ENCODE measurements around the gene IRX6. TPM values are rescaled to one million over a fixed set of nuclear protein-coding genes. Genes with fewer than 3 reads are reported as not detected.
A peak's percentile ranks its signal among the peaks of the same experiment; 100 is the strongest.

The IRX6 gene
- total and polyA plus RNA-seq, 2 experiments from 2014 or later = 0.10 TPM; not detected in 1

DNA sequence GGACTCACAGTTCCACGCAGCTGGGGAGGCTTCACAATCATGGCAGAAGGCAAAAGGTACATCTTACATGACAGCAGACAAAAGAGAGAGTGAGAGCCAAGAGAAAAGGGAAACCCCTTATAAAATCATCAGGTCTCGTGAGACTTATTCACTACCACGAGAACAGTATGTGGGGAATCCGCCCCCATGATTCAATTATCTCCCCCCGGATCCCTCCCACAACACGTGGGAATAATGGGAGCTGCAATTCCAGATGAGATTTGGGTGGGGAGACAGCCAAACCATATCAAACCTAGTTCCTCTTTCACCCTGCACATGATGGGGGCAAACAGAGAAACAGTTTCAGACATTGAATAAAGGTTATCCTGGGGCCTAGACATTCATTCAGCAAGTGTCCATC is 32.2 kb upstream of the IRX6 start:
- no peak overlapping the region for H3K27ac ChIP-seq (ENCODE audit: low read depth)
- peaks cover 16% of the 10 kb centered on the region for H3K4me1 Mint-ChIP-seq
- H3K9me2 ChIP-seq (ENCODE audit: insufficient read depth) = no peaks in the 10 kb centered on the region
- ATAC-seq (no peak), DNase-seq (ENCODE audit: low spot score) (no peak)
- H3K4me1 ChIP-seq (ENCODE audit: insufficient read depth) = peaks cover 11% of the 10 kb centered on the region
- H3K27ac Mint-ChIP-seq = no peak overlapping the region
- no peaks in the 10 kb centered on the region for H3K36me3 Mint-ChIP-seq (ENCODE audit: low read depth)
- H3K4me2 ChIP-seq = 0 out of 2 replicates have a peak overlapping the region, but pooled peaks have one; percentile 39
- H3K27me3 ChIP-seq (ENCODE audit: insufficient read depth) = no peaks in the 10 kb centered on the region
- no peaks in the 10 kb centered on the region for H3K79me2 ChIP-seq (replicated peaks; ENCODE audit: insufficient read depth)
- no peaks in the 10 kb centered on the region for H3F3A ChIP-seq (replicated peaks; ENCODE audit: low read depth)
- H4K20me1 ChIP-seq (replicated peaks; ENCODE audit: insufficient read depth) = no peaks in the 10 kb centered on the region
- no peak for TF ChIP-seq EZH2phosphoT487 (IDR thresholded peaks at IDR 0.05; ENCODE audit: unreplicated experiment)
- TF ChIP-seq ZNF331 (CRISPR knock-in tag; IDR thresholded peaks at IDR 0.05; ENCODE audit: low read depth) = no peak
- no peak for TF ChIP-seq JUNB (IDR thresholded peaks at IDR 0.05; ENCODE audit: unreplicated experiment)
- TF ChIP-seq, protein P1, sequence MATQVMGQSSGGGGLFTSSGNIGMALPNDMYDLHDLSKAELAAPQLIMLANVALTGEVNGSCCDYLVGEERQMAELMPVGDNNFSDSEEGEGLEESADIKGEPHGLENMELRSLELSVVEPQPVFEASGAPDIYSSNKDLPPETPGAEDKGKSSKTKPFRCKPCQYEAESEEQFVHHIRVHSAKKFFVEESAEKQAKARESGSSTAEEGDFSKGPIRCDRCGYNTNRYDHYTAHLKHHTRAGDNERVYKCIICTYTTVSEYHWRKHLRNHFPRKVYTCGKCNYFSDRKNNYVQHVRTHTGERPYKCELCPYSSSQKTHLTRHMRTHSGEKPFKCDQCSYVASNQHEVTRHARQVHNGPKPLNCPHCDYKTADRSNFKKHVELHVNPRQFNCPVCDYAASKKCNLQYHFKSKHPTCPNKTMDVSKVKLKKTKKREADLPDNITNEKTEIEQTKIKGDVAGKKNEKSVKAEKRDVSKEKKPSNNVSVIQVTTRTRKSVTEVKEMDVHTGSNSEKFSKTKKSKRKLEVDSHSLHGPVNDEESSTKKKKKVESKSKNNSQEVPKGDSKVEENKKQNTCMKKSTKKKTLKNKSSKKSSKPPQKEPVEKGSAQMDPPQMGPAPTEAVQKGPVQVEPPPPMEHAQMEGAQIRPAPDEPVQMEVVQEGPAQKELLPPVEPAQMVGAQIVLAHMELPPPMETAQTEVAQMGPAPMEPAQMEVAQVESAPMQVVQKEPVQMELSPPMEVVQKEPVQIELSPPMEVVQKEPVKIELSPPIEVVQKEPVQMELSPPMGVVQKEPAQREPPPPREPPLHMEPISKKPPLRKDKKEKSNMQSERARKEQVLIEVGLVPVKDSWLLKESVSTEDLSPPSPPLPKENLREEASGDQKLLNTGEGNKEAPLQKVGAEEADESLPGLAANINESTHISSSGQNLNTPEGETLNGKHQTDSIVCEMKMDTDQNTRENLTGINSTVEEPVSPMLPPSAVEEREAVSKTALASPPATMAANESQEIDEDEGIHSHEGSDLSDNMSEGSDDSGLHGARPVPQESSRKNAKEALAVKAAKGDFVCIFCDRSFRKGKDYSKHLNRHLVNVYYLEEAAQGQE (IDR thresholded peaks at IDR 0.05; ENCODE audit: unreplicated experiment) = no peak
- TF ChIP-seq, protein P2, sequence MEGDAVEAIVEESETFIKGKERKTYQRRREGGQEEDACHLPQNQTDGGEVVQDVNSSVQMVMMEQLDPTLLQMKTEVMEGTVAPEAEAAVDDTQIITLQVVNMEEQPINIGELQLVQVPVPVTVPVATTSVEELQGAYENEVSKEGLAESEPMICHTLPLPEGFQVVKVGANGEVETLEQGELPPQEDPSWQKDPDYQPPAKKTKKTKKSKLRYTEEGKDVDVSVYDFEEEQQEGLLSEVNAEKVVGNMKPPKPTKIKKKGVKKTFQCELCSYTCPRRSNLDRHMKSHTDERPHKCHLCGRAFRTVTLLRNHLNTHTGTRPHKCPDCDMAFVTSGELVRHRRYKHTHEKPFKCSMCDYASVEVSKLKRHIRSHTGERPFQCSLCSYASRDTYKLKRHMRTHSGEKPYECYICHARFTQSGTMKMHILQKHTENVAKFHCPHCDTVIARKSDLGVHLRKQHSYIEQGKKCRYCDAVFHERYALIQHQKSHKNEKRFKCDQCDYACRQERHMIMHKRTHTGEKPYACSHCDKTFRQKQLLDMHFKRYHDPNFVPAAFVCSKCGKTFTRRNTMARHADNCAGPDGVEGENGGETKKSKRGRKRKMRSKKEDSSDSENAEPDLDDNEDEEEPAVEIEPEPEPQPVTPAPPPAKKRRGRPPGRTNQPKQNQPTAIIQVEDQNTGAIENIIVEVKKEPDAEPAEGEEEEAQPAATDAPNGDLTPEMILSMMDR (conservative IDR thresholded peaks at IDR 0.05; ENCODE audit: low read depth in 2 of 2) = no peak
- TF ChIP-seq NANOG (IDR thresholded peaks at IDR 0.05; ENCODE audit: borderline replicate concordance) = no peak
- TF ChIP-seq POLR2AphosphoS5 (IDR thresholded peaks at IDR 0.05; ENCODE audit: low read depth) = no peak
- no peak for TF ChIP-seq CREB1 (CRISPR knock-in tag; IDR thresholded peaks at IDR 0.05; ENCODE audit: low read depth)
- TF ChIP-seq ZNF114 (CRISPR knock-in tag; IDR thresholded peaks at IDR 0.05) = no peak
- TF ChIP-seq STAT1 (IDR thresholded peaks at IDR 0.05; ENCODE audit: unreplicated experiment) = no peak
- TF ChIP-seq EZH2 (IDR thresholded peaks at IDR 0.05; ENCODE audit: low read depth, unreplicated experiment) = no peak
- TF ChIP-seq, protein P3, sequence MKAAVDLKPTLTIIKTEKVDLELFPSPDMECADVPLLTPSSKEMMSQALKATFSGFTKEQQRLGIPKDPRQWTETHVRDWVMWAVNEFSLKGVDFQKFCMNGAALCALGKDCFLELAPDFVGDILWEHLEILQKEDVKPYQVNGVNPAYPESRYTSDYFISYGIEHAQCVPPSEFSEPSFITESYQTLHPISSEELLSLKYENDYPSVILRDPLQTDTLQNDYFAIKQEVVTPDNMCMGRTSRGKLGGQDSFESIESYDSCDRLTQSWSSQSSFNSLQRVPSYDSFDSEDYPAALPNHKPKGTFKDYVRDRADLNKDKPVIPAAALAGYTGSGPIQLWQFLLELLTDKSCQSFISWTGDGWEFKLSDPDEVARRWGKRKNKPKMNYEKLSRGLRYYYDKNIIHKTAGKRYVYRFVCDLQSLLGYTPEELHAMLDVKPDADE (IDR thresholded peaks at IDR 0.05) = no peak
- TF ChIP-seq, protein P4, sequence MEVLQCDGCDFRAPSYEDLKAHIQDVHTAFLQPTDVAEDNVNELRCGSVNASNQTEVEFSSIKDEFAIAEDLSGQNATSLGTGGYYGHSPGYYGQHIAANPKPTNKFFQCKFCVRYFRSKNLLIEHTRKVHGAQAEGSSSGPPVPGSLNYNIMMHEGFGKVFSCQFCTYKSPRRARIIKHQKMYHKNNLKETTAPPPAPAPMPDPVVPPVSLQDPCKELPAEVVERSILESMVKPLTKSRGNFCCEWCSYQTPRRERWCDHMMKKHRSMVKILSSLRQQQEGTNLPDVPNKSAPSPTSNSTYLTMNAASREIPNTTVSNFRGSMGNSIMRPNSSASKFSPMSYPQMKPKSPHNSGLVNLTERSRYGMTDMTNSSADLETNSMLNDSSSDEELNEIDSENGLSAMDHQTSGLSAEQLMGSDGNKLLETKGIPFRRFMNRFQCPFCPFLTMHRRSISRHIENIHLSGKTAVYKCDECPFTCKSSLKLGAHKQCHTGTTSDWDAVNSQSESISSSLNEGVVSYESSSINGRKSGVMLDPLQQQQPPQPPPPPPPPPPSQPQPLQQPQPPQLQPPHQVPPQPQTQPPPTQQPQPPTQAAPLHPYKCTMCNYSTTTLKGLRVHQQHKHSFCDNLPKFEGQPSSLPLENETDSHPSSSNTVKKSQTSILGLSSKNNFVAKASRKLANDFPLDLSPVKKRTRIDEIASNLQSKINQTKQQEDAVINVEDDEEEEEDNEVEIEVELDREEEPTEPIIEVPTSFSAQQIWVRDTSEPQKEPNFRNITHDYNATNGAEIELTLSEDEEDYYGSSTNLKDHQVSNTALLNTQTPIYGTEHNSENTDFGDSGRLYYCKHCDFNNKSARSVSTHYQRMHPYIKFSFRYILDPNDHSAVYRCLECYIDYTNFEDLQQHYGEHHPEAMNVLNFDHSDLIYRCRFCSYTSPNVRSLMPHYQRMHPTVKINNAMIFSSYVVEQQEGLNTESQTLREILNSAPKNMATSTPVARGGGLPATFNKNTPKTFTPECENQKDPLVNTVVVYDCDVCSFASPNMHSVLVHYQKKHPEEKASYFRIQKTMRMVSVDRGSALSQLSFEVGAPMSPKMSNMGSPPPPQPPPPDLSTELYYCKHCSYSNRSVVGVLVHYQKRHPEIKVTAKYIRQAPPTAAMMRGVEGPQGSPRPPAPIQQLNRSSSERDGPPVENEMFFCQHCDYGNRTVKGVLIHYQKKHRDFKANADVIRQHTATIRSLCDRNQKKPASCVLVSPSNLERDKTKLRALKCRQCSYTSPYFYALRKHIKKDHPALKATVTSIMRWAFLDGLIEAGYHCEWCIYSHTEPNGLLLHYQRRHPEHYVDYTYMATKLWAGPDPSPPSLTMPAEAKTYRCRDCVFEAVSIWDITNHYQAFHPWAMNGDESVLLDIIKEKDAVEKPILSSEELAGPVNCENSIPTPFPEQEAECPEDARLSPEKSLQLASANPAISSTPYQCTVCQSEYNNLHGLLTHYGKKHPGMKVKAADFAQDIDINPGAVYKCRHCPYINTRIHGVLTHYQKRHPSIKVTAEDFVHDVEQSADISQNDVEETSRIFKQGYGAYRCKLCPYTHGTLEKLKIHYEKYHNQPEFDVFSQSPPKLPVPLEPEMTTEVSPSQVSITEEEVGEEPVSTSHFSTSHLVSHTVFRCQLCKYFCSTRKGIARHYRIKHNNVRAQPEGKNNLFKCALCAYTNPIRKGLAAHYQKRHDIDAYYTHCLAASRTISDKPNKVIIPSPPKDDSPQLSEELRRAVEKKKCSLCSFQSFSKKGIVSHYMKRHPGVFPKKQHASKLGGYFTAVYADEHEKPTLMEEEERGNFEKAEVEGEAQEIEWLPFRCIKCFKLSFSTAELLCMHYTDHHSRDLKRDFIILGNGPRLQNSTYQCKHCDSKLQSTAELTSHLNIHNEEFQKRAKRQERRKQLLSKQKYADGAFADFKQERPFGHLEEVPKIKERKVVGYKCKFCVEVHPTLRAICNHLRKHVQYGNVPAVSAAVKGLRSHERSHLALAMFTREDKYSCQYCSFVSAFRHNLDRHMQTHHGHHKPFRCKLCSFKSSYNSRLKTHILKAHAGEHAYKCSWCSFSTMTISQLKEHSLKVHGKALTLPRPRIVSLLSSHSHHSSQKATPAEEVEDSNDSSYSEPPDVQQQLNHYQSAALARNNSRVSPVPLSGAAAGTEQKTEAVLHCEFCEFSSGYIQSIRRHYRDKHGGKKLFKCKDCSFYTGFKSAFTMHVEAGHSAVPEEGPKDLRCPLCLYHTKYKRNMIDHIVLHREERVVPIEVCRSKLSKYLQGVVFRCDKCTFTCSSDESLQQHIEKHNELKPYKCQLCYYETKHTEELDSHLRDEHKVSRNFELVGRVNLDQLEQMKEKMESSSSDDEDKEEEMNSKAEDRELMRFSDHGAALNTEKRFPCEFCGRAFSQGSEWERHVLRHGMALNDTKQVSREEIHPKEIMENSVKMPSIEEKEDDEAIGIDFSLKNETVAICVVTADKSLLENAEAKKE (CRISPR knock-in tag; IDR thresholded peaks at IDR 0.05) = no peak
- H3K9me3 Mint-ChIP-seq = peaks cover 14% of the 10 kb centered on the region
- peaks cover 6% of the 10 kb centered on the region for H3K27me3 Mint-ChIP-seq (ENCODE audit: insufficient read depth, low read depth, poor library complexity)
- H2AFZ ChIP-seq = peak overlapping the region; percentile 52; the same call in 1 of the 2 replicates
- no peak overlapping the region for H3K4me3 Mint-ChIP-seq
- H3K36me3 ChIP-seq (ENCODE audit: insufficient read depth) = no peaks in the 10 kb centered on the region
- no peak overlapping the region for H3K4me3 ChIP-seq

Data from GM23338 (cell line).